ENCODE measurements around the gene PCDH9.
"Not testable (repeated sequence)": the region's sequence is repeated elsewhere in the genome, so short reads cannot be mapped to it uniquely, and the experiment has no call there.

Gene PCDH9

DNA sequence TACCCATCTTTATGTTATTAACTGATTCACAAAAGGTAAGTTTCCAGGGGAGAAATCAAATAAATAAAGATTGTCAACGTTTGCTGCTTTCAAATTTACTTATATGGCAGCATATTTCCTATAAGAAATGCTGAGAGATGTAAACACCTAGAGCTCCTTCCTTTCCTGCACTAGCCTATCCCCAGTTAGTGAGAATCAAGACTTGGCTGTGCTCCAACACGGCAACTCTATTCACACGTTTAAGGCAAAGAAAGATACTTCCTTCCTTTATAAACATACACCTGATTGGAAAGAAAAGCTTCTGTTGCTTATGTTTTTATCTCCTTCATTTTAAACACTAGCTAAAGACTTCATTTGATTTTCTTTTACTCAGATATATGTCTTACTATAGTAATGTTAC, 107.0 kb downstream of the PCDH9 start:
- DNase-seq (ENCODE audit: low spot score), result no peak

DNA sequence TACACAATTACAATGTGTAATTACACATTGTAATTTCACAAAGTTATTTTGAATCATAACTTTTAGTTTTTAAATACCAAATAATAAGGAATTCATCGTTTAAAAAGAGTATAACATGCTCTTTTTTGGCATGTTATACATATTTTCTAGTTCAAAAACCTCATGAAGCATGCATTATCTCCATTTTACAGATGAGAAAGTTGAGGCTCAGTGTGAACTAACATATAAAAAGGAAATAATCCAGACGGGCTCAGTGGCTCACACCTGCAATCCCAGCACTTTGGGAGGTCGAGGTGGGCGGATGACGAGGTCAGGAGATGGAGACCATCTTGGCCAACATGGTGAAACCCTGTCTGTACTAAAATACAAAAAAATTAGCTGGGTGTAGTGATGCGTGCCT, 107.9 kb downstream of the PCDH9 start:
- no peak for DNase-seq (ENCODE audit: low spot score)

DNA sequence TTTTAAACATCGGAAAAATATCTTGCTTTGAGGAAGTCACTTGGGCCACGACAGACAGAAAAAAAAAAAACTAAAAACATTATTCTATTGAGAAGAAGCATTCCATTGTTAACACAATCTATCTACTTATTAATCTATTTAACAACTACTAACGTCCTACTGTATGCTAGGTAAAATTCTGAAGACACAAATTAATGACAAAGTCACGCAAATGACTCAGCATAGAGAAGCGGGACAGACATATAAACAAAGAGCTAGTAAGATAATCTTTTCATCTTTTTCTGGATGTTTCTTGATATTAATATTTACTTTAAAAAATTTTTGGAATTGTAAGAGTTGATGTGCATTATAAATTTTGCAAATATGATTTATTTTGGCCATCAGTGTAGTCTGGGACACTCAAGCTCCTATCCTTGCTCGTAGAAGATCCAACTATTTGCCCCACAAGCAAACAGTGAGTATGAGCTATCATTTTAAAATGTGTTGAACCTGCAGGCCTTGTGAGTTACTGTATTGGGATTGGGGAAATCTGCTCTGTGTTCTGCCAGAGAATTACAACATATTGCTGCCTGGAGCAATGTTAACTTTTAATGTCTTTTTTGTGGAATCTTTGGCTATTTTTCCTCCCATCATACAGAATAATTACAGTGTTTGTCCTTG, 109.1 kb downstream of the PCDH9 start:
- no peak for DNase-seq (ENCODE audit: low spot score)

DNA sequence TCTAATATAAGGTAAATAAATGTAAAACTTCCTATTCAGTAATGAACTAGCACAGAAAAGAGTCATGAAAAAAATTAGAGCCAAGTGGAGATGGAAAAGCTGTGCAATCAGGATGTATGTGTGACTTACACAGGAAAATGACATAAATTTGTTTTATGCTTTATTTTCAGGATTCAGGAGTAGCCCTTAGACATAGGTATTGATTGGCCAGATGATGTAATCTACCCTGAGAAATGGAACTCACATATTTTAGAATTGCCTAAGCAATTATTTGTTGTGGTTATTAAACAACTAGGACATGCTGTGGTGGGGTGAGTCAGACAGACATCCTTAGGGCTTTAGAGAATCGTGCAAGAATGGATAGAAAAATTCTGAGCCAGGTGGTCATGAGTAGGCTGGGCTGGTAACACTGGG, 110.6 kb downstream of the PCDH9 start:
- DNase-seq (ENCODE audit: low spot score), result no peak

DNA sequence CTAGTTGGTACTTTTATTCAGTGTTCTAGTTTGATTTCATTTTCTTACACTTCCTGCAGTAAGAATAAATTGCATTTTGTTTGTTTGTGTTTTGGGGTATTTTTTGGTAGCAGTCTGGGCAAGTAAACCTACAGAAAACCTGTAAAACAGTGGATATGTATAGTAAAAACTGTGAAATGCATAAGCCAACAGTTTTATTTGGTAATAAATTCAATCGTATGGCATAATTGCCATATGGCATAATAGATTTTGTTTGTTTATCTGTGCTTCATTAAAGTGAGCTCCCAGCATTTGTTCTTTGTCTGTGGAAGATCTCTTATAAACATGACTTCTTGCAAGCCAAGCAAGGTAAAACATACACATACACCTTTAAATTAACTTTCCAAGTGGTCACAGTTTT, 111.9 kb downstream of the PCDH9 start:
- no peak for DNase-seq (ENCODE audit: low spot score)

DNA sequence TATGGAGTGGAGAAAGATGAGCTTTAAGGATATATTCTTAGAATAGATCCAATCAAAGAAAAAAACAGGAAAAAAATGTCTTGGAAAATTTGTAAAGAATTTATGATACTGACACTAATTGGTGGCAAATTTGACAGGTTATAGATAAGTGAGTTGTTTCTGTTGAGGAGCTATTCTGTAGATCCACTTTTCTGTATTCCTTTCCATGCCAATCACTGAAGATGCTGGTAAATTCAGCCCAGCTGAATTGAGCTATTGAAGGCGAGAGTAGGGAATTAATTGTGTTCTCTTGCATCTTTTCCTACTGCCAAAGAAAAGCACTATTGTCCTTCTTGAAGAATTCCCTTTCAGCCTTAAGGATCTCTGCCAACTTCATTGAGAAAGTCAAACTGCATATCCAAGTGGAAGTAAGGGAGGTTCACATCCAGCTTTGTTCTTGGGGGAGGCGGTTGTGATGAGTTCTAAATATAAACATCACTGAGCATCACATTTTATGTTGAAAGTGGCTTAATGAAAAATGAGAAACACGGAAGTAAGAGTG, 113.1 kb downstream of the PCDH9 start:
- DNase-seq (ENCODE audit: low spot score), result peak; percentile 70

DNA sequence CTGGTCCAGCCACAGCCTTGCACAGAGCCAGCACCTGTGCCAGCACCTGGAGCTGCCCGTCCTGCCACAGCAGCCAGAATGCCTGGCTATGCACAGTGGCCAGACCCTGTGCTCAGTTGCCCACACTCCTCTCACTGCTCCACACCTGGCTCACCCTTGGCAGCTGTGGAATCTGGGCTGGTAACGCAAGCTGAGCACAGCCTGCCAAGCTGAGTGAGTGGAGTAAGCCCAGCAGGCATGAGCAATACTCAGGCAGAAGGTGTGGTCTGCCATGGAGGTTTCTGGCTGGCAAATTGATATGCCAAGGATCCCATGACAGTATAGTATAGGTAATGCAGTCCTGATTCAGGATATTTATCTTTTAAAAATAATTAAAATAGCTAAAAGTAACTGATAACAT, 122.2 kb downstream of the PCDH9 start:
- DNase-seq (ENCODE audit: low spot score), result no peak

DNA sequence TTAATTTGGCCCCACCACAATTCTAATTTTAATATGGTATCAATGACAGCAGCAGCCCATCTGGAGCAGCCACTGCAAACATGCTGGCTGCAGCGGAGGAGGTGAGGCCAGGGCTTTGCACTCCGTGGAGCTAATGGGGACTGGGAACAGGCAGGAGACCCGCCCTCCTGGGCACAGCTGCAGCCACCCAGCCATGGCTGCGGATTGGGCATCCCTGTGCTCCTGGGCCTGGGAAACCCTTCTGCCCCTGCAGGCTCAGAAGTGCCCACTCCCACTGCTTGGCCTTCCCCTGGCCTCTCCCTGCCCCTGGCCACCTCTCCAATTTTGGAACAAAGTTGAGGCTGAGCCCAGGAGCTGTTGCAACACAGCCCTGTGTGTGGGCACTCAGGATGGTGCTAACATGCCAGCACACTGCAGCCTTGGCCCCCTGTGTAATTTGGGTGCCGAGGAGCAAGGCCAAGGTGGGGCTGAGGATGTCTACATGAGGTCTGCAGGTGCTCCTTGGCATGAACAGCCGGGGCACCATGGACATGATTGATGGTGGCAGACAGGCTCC, 123.6 kb downstream of the PCDH9 start:
- no peak for DNase-seq (ENCODE audit: low spot score)

DNA sequence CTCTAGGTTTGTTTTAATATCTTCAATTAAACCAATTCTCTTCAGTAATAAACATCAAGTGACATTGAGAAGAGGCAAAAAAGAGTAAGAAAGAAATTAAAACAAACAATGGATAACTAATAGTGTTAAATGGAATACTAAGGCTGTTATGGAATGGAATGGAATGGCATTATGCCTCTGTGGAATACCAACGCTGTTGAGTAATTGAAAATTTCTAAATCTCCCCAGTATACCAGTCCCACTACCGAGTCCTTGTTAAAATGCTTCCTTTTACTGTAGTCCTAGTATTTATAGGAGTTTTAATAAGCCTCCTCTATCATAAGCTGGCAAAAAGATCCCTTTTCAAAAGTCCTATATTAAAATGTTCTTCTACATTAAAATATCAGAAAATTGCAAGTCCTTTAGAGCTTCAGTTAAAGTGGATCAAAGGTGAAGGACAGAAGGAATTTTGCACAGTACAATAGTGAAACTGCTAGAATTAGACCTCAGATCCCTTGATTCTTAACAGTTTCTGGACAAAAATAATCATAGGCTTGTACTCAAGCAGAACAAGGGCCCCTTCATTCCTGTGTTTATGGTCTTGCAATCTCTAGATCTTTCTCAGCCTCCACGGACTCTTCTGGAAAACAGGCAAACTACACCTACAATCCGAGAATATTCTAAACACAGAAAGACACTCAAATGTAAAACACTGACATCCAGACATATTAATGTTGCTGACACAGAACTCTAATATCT, 128.2 kb downstream of the PCDH9 start:
- peak; percentile 77 for DNase-seq (ENCODE audit: low spot score)

DNA sequence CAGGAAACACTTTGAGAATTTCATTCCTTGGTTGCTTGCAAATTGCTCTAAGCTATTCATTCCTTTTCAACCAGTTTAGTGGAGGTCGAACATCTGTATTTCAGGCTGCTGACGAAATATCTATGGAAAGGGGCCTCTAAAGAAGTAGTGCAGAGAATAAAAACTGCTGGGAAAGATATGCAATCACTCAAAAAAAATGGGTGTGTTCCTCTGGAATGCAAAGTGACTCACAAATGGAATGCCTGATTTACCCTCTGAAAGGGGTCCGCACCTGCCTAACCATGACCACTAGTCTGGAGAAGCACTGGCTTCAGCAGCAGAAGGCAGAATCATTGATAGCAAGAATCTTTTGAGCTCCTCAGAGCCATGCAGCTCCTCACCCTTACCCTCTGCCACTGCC, 129.4 kb downstream of the PCDH9 start:
- DNase-seq (ENCODE audit: low spot score), result no peak

DNA sequence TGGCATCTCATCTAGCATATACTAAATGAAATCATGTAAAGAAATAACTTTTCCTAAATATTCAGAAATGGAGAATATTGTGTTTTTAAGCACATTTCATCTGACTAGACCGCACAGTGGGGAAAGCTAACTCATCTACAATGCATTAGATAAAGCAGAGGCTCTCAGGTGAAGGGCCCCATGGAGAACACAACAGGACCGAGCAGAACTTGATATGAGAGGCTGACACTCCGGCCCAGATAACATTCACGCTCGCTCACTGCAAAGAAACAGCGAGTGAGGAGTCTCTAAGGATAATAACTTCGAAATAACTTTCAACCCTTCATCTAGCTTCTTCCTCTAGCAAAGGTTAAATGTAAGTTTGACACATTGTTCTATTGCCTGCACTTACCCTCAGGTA, 130.6 kb downstream of the PCDH9 start:
- no peak for DNase-seq (ENCODE audit: low spot score)

DNA sequence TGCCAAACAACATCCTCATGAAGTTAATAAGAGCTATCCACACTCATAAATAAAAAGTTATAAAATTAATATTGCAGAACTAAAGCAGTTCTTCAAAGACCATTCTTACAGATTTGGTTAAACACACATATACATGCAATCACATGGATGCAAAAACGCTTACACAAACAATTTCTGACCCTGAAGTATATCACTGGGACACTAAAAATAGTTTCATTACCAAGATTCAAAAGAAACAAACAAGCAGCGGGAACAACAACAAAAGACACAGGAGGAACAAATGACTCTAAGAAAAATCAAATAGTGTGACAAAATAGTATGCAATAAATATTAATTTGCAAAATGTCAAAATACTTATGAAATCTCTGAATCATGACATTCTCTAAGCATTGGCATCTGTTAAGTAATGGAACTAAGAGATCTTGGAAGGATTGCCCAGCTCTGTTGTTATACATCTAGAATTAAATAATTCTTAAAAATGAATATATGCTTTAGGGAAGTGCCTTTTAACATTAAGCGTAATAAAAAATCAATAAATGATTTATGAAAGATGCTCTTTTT, 132.2 kb downstream of the PCDH9 start:
- no peak for DNase-seq (ENCODE audit: low spot score)

DNA sequence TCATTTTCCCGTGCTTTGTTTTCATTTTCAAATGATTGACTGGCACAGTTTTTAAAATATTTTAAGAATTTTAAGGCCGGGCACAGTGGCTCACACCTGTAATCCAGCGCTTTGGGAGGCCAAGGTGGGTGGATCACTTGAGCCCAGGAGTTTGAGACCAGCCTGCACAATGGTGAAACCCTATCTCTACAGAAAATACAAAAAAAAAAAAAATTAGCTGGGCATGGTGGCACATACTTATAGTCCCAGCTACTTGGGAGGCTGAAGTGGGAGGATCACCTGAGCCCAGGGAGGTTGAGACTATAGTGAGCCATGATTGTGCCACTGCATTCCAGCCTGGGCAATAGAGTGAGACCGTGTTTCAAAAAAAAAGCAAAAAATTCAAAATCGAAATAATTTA, 133.2 kb downstream of the PCDH9 start:
- DNase-seq (ENCODE audit: low spot score), result not testable (repeated sequence)

DNA sequence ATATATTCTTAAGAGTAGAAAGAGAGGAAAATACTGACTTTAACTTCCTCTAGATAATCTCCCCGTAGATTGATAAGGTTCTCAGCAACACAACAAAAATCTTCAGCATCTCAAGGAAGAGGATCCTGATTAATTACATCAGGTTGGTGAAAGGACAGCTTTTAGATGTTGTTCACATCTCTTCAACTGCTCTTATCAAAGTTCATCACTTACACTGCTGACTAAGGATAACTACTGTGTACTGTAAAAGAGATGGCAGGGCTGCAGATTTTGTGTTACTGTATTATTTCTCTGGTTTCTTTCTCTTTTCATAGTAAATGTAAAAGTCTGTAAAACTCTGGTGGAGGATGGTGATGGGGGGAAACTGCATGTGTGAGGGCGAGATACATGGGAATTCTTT, 133.7 kb downstream of the PCDH9 start:
- no peak for DNase-seq (ENCODE audit: low spot score)

DNA sequence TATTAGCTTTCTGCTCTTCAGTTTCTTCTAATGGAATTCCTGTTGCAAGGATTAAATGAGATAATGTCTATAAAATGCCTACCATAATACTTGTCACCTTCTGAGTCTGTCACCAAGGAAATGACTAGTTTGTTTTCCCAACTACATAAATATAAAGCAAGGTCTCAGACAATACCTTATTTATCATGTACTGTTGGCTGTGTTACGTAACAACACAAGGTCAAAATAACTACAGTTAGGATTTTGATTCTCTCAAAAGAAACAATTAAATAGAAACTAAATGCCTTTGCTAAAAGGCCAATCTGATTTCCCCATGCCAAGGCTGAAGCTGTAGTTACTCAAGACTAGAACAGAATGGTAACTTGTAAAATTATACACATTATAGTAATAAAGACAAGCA, 134.5 kb downstream of the PCDH9 start:
- no peak for DNase-seq (ENCODE audit: low spot score)

DNA sequence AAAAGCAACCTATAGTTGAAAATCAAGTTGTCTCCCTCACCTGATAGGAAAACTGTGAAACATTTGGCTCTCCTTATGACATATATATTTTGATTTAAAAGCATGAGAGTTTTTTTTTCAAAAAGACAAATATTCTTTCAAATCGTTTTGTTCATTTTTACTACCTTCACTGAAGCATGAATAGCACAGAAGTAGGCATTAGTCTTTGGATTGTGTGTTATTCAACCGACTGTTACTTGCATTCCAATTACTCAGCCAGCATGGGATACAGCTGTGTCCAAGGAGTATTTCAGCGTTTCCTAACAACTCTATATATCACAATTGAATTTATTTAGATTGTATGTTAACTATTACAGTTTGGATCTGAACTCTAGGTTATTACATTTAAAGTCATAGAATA, 135.2 kb downstream of the PCDH9 start:
- DNase-seq (ENCODE audit: low spot score), result no peak

DNA sequence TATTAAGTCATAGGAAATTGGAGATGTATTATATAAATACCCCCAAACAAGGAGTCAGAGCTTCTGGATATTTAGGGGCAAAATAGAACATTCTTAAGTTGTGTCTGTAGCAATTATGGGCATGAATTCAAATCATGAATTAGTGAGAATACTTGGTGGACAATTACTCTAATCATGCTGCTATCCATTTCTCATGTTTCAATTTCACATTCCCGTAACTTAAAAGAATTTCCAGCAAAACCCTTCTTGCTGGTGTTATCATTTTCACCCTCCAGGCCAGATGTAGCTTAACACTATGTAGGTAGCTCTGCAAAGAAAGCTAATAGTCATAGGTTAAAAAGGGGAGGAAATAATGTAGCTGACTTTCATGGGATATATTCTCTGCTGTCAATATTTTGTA, 136.1 kb downstream of the PCDH9 start:
- DNase-seq (ENCODE audit: low spot score), result no peak

DNA sequence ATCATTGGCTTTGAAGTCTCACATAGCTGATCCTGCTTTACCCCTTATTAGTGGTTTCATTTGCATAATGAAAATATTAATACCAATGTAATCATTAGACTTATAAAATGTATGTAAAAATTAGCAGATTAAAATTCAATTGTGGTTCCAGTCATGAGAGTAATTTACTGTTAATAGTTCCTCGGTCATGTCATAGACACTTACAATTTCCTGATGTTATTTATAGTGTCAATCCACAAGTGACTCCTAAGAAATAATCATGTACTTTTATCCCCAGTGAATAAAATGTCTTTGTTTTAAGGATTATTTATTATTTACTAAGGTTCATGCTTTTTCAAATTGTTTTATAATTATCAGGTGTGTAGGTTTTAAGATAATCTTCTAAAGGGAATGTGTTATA, 138.5 kb downstream of the PCDH9 start:
- DNase-seq (ENCODE audit: low spot score), result no peak

DNA sequence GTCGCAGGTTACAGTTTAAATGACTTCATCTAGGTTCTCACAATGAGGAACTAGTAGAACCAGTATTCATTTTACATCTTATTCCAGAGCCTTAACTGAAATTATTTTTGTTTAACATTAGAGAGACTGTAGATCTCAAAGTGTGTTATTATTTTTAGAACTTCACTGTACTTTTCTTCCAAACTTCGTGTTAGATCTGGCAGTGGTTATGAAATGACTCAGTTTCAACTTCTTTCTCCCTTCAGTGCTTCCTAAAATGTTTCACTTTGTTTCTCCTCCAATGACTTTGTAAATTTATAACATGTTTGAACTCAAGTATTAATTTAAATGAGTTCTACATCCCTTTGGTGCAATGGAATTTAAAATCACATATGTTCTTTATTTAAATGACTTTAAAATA, 139.3 kb downstream of the PCDH9 start:
- DNase-seq (ENCODE audit: low spot score), result no peak

DNA sequence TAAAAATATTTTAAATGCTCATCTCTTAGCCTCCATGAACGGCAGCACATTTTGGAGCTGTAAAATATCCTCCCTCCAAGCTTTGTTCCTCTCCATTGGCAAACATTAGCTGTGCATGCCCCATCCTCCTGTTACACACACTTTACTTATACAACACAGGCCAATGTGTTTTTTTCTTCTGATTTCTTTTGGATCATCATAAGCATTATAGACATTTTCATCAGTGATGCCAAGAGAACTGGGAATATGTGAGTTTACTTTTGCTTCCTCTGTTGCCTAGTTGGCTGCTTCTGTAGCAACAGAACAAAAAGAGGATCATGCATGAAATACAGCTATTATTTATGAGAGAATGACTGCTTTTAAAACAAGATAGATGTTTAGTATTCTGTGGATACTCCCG, 142.6 kb downstream of the PCDH9 start:
- peak; percentile 49 for DNase-seq (ENCODE audit: low spot score)

DNA sequence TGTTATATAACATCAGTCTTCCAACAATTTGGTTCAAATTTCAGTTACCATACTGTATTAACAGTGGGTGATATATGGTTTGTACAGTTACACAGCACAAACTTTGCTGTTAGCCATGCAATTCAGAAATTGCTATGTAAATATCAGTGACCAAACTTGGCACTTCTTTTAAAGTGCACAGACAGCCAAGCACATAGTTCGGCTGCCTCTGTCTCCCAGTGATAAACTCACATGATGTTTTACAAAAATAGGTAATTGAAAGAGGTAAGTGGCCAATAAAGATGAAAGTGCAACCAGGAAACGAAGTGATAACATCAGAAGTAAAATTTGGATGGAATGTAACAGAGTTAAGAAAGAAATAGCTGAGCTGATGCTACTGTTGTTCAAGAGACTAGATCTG, 143.9 kb downstream of the PCDH9 start:
- DNase-seq (ENCODE audit: low spot score), result no peak

DNA sequence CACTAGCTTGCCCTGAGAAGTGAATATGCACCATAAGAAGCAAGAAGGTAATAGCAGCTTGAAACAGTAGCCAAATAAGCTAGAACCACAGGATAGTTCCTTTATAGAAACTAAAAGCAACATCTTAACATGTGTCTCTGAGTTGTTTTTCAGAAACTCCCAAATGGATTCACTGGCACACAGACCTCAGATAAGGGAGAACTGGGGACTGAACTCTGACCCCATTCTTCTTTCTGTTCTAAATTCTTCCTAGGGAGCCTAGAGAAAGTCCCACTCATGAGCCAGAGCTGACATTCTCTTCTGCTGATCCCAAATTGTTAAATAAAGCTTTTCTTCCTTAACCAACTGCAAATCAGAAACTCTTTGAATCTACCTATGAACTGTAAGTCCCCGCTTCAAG, 146.1 kb downstream of the PCDH9 start:
- DNase-seq (ENCODE audit: low spot score), result no peak

DNA sequence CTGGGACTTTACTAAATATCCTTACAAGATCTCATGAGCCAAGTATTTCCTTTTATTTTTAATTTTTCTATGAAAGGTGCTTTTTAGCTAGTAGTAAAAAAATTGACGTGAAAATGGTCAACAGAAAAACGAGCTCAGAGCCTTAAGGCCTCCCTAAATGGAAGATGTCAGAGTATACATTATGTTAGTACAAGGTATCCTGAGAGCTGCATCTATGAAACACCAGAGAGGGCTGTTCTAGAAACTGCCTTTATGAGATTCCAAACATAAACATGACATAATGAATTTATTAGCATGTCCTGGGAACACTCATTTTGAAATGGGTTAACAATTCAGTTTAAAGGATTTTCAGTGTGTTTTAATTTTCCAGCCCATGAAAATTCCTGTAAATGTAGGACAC, 146.6 kb downstream of the PCDH9 start:
- no peak for DNase-seq (ENCODE audit: low spot score)

All from putamen (tissue), 1 donor.